OCI-LY7 (cell line): ENCODE measurements around the gene CACNA2D2. TPM values are rescaled to one million over a fixed set of nuclear protein-coding genes. Genes with fewer than 3 reads are reported as not detected.

ENCODE experiments used
- BruUV-seq: library from RNA; stranded (reverse); fragments of 400-500 nt; replicated peaks from 2 replicates; lab custom pipeline; 2021; lab: Mats Ljungman, UMichigan
- CTCF ChIA-PET: fragments of 300-600 bp; sonication (Branson Sonifier 250); formaldehyde crosslinking; loops from one replicate; lab custom pipeline; 2022; ENCODE audit warnings: antibody characterized with exemption; ENCODE audit not compliant: unreplicated experiment; lab: Charles Lee
- POLR2A ChIA-PET: fragments of 300-600 bp; sonication (Branson Sonifier 250); formaldehyde crosslinking; loops from one replicate; lab custom pipeline; 2022; ENCODE audit warnings: antibody characterized with exemption; lab: Charles Lee
- DNase-seq: peaks from one replicate; pipeline ENCODE4 v3.0.0-alpha.2; 2015; ENCODE audit warnings: low spot score
- H2AFZ ChIP-seq: fragments of 200-600 bp; sonication (generic), shearing (Covaris generic); 2 replicates; pipeline ENCODE4 v1.6.1; 2014; ENCODE audit warnings: mild to moderate bottlenecking, antibody characterized with exemption, low read length, moderate library complexity
- H3K27ac ChIP-seq: fragments of 200-600 bp; sonication (generic); 2 replicates; pipeline ENCODE4 v1.5.1; 2014; ENCODE audit warnings: mixed run types, low read depth, mild to moderate bottlenecking, moderate library complexity, low read length, inconsistent platforms; ENCODE audit not compliant: poor library complexity, severe bottlenecking
- H3K36me3 ChIP-seq: fragments of 200-600 bp; sonication (generic); 2 replicates; pipeline ENCODE4 v1.6.1; 2014; ENCODE audit warnings: mild to moderate bottlenecking, antibody characterized with exemption, low read length, moderate library complexity, mixed read lengths; ENCODE audit not compliant: insufficient read depth
- H3K4me1 ChIP-seq: fragments of 200-600 bp; sonication (generic); 2 replicates; pipeline ENCODE4 v1.5.1; 2014; ENCODE audit warnings: mild to moderate bottlenecking, low read length; ENCODE audit not compliant: insufficient read depth, poor library complexity, severe bottlenecking
- H3K4me2 ChIP-seq: fragments of 200-600 bp; sonication (generic); 2 replicates; pipeline ENCODE4 v1.6.1; 2014; ENCODE audit warnings: mild to moderate bottlenecking, low read length
- H3K4me3 ChIP-seq: fragments of 200-600 bp; sonication (generic); 2 replicates; pipeline ENCODE4 v1.5.1; 2014; ENCODE audit warnings: mild to moderate bottlenecking, low read depth, low read length; ENCODE audit not compliant: poor library complexity, severe bottlenecking
- H3K79me2 ChIP-seq: fragments of 200-600 bp; sonication (generic); 2 replicates; pipeline ENCODE4 v1.6.1; 2016; ENCODE audit warnings: low read depth, mild to moderate bottlenecking, low read length, moderate library complexity, mixed read lengths; ENCODE audit not compliant: insufficient read depth
- H3K9me2 ChIP-seq: fragments of 200-600 bp; sonication (generic); 2 replicates; pipeline ENCODE4 v1.6.1; 2016; ENCODE audit warnings: mild to moderate bottlenecking, low read length, mixed read lengths; ENCODE audit not compliant: insufficient read depth
- H3K9me3 ChIP-seq: fragments of 200-600 bp; sonication (generic); 2 replicates; pipeline ENCODE4 v1.6.1; 2014; ENCODE audit warnings: mild to moderate bottlenecking, mixed run types, low read length, mixed read lengths
- H4K20me1 ChIP-seq: fragments of 200-600 bp; sonication (generic); 2 replicates; pipeline ENCODE4 v1.6.1; 2014; ENCODE audit warnings: mild to moderate bottlenecking, antibody characterized with exemption, low read length, moderate library complexity, mixed read lengths; ENCODE audit not compliant: insufficient read depth
- EZH2phosphoT487 ChIP-seq: fragments of 200-600 bp; sonication (generic); IDR thresholded peaks from 2 replicates; pipeline ENCODE4 v1.6.1; 2018; ENCODE audit warnings: low read depth, borderline replicate concordance, mild to moderate bottlenecking, mixed run types, antibody characterized with exemption, low read length, moderate library complexity, mixed read lengths
- intact Hi-C: fragments of 100-400 bp; cut with micrococcal nuclease; formaldehyde crosslinking; loops from one replicate; pipeline ENCODE4 v1.10.0; 2022; ENCODE audit not compliant: unreplicated experiment
- total RNA-seq, 2 experiments: library from RNA; depleted of rRNA in 1 of 2; stranded (reverse); fragments of >200 nt in 1 of 2; shearing (Covaris generic) in 1 of 2; gene quantifications; 2 replicates each; pipeline ENCODE4 v1.2.3, GENCODE V29; 2014 to 2022
- TF ChIP-seq, protein P1 (sequence below): fragments of 200-600 bp; sonication (generic); conservative IDR thresholded peaks from 2 replicates; pipeline ENCODE4 v1.5.1; 2014; ENCODE audit warnings: mild to moderate bottlenecking, antibody characterized with exemption, low read length, moderate library complexity, mixed read lengths

CACNA2D2 gene
- total RNA-seq, 2 experiments from 2014 or later = 0.09 to 0.21 TPM

DNA sequence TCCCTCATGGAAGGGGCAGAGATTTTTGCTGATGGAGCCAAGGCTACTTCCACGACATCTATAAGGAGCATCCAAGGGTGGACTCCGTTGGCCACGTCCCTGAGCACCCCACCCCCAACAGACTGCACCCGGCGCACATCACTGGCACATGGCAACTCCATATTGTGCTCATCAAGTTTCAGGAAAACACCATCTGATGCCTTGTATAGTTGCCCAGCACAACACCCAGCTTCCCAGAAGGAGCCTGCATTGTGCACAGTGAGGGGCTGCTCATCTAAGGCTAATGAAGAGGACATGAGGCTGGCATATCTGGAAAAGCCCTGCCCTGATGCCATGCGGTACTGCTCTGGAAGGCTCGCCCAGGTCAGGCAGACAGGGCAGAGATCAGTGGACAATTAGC, 15.0 kb upstream of the CACNA2D2 start:
- intact Hi-C loops = no loop called here

DNA sequence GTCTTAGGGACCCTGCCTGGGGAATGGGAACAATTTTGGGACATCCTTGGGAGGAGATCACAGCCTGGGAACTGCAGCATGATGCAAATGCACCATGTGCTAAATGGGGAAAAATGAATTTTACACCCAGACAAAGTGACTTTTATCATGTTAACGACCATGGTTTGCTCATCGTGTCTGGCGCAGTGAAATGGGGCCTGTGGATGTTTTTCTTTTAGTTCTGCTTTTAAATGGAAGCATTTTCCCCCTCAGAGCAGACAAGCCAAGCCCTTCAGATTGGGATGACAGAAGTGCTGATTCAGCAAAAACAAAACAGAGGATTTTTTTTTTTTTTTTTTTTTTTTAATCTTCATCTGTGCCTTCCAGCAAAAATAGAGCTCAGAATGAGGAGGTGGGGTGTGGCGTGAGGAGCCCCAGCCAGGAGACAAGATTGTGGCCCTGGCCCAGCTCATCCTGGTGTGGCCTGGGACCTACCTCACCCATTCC, 14.3 kb upstream of the CACNA2D2 start:
- peaks cover 6% of the 10 kb centered on the region for H3K4me1 ChIP-seq
- H4K20me1 ChIP-seq = no peaks in the 10 kb centered on the region; the same call in 1 of the 2 replicates
- H3K4me3 ChIP-seq = no peak overlapping the region
- ChIA-PET POLR2A (interaction anchor here (0.6 to 0.7 kb wide), 3 partner anchors 31 to 408 kb away, joined by 3 to 4 read pairs (median 4); no protein-coding TSS in a partner anchor), CTCF (interaction anchor here (1.0 kb wide), 1 partner anchor 24 kb away, joined by 3 read pairs; no protein-coding TSS in a partner anchor)
- no peak overlapping the region for H3K4me2 ChIP-seq
- H3K9me2 ChIP-seq = no peaks in the 10 kb centered on the region
- no peaks in the 10 kb centered on the region for H3K36me3 ChIP-seq
- no peak for TF ChIP-seq EZH2phosphoT487
- H3K9me3 ChIP-seq = no peaks in the 10 kb centered on the region
- DNase-seq = no peak
- intact Hi-C loops = no loop called here
- BruUV-seq = no TSS peak
- no peaks in the 10 kb centered on the region for H3K79me2 ChIP-seq
- H2AFZ ChIP-seq = no peak overlapping the region
- H3K27ac ChIP-seq = no peak overlapping the region

More for the DNA sequence above, 15.0 kb upstream of the CACNA2D2 start:
- H3K9me2 ChIP-seq = no peaks in the 10 kb centered on the region
- peaks cover 6% of the 10 kb centered on the region for H3K4me1 ChIP-seq
- CTCF ChIA-PET = no interaction called here
- H3K4me3 ChIP-seq = no peak overlapping the region
- H3K36me3 ChIP-seq = no peaks in the 10 kb centered on the region
- H3K9me3 ChIP-seq = no peaks in the 10 kb centered on the region
- POLR2A ChIA-PET = interaction anchor here (0.7 kb wide), 2 partner anchors 32 to 100 kb away, joined by 3 to 4 read pairs; no protein-coding TSS in a partner anchor
- no peak for TF ChIP-seq EZH2phosphoT487
- TF ChIP-seq, protein P1, sequence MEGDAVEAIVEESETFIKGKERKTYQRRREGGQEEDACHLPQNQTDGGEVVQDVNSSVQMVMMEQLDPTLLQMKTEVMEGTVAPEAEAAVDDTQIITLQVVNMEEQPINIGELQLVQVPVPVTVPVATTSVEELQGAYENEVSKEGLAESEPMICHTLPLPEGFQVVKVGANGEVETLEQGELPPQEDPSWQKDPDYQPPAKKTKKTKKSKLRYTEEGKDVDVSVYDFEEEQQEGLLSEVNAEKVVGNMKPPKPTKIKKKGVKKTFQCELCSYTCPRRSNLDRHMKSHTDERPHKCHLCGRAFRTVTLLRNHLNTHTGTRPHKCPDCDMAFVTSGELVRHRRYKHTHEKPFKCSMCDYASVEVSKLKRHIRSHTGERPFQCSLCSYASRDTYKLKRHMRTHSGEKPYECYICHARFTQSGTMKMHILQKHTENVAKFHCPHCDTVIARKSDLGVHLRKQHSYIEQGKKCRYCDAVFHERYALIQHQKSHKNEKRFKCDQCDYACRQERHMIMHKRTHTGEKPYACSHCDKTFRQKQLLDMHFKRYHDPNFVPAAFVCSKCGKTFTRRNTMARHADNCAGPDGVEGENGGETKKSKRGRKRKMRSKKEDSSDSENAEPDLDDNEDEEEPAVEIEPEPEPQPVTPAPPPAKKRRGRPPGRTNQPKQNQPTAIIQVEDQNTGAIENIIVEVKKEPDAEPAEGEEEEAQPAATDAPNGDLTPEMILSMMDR = no peak
- no peak overlapping the region for H2AFZ ChIP-seq
- no peak for DNase-seq
- H3K4me2 ChIP-seq = no peak overlapping the region
- no peaks in the 10 kb centered on the region; the same call in 1 of the 2 replicates for H4K20me1 ChIP-seq
- H3K27ac ChIP-seq = no peak overlapping the region
- BruUV-seq = no TSS peak
- no peaks in the 10 kb centered on the region for H3K79me2 ChIP-seq

DNA sequence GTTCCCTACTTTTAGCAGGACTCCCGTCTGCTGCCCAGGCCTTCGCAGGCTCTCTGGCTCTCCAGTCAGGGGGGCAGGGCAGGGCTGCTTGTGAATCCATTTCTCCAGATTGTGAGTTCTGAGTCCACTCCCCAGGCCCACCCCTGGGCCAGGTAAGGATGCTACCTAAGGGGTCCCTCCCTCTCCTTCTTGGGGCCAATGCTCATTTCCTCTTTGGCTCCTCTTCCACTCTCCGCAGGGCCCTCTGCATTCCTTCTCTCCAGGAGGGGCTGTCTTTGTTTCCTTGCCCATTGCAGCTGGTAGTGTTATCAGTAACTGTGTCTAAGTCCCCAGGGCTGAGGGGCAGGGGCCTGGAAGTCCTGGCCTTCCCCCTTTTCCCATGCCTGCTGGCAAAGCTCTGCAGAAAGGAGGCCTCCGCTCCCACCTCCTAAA, 13.0 kb upstream of the CACNA2D2 start:
- no peaks in the 10 kb centered on the region for H3K79me2 ChIP-seq
- TF ChIP-seq, protein P1 = no peak
- TF ChIP-seq EZH2phosphoT487 = no peak
- H3K4me1 ChIP-seq = peaks cover 6% of the 10 kb centered on the region
- POLR2A ChIA-PET = no interaction called here
- no peaks in the 10 kb centered on the region; the same call in 1 of the 2 replicates for H4K20me1 ChIP-seq
- no peak overlapping the region for H2AFZ ChIP-seq
- H3K9me3 ChIP-seq = no peaks in the 10 kb centered on the region
- no peaks in the 10 kb centered on the region for H3K36me3 ChIP-seq
- DNase-seq = no peak
- H3K27ac ChIP-seq = no peak overlapping the region
- BruUV-seq = no TSS peak
- H3K9me2 ChIP-seq = no peaks in the 10 kb centered on the region
- H3K4me3 ChIP-seq = no peak overlapping the region
- H3K4me2 ChIP-seq = no peak overlapping the region
- intact Hi-C loops = no loop called here
- CTCF ChIA-PET = no interaction called here
